Astrocyte (in vitro differentiated cells and primary cell): ENCODE results near the gene TMEM231. TPM values are rescaled to one million over a fixed set of nuclear protein-coding genes. Genes with fewer than 3 reads are reported as not detected.
"Not testable (repeated sequence)": the region's sequence is repeated elsewhere in the genome, so short reads cannot be mapped to it uniquely, and the experiment has no call there.

Experiments
- DNase-seq: peaks from one replicate; pipeline ENCODE4 v3.0.0-alpha.2; 2010; ENCODE audit warnings: low read depth
- FAIRE-seq: peaks from 2 replicates; lab custom pipeline; 2011; peaks lifted over from hg19 to GRCh38; lab: Jason Lieb, UNC
- H2AFZ ChIP-seq: 2 replicates; pipeline ENCODE4 v1.6.0; 2012; ENCODE audit warnings: low read depth, low read length, inconsistent platforms
- H3K27ac ChIP-seq: 2 replicates; pipeline ENCODE4 v1.5.1; 2011; ENCODE audit warnings: low read depth, low read length, inconsistent platforms
- H3K27me3 ChIP-seq: 2 replicates; pipeline ENCODE4 v1.6.0; 2011; ENCODE audit warnings: low read length, inconsistent platforms; ENCODE audit not compliant: insufficient read depth
- H3K36me3 ChIP-seq: 2 replicates; pipeline ENCODE4 v1.5.1; 2011; ENCODE audit warnings: low read length, inconsistent platforms; ENCODE audit not compliant: insufficient read depth
- H3K4me1 ChIP-seq: 2 replicates; pipeline ENCODE4 v1.5.1; 2011; ENCODE audit warnings: low read length, inconsistent platforms; ENCODE audit not compliant: insufficient read depth
- H3K4me2 ChIP-seq: 2 replicates; pipeline ENCODE4 v1.6.0; 2012; ENCODE audit warnings: low read length, inconsistent platforms
- H3K4me3 ChIP-seq: 2 replicates; pipeline ENCODE4 v1.5.1; 2011; ENCODE audit warnings: low read depth, mild to moderate bottlenecking, low read length, inconsistent platforms; ENCODE audit not compliant: insufficient read depth
- H3K79me2 ChIP-seq: 2 replicates; pipeline ENCODE4 v1.6.0; 2012; ENCODE audit warnings: mild to moderate bottlenecking, low read length, inconsistent platforms; ENCODE audit not compliant: insufficient read depth
- H3K9ac ChIP-seq: 2 replicates; pipeline ENCODE4 v1.6.0; 2012; ENCODE audit warnings: mild to moderate bottlenecking, low read length, inconsistent platforms
- H3K9me3 ChIP-seq: 2 replicates; pipeline ENCODE4 v1.5.1; 2012; ENCODE audit warnings: low read depth, mild to moderate bottlenecking, low read length, inconsistent platforms; ENCODE audit not compliant: insufficient read depth
- H4K20me1 ChIP-seq: 2 replicates; pipeline ENCODE4 v1.6.0; 2012; ENCODE audit warnings: low read length, inconsistent platforms; ENCODE audit not compliant: insufficient read depth
- H3K27ac Mint-ChIP-seq: one replicate; pipeline ENCODE4 v1.8.0; 2021; ENCODE audit warnings: mild to moderate bottlenecking, mixed read lengths; ENCODE audit not compliant: unreplicated experiment
- H3K27me3 Mint-ChIP-seq: one replicate; pipeline ENCODE4 v1.8.0; 2021; ENCODE audit warnings: low read depth, mixed read lengths; ENCODE audit not compliant: unreplicated experiment
- H3K36me3 Mint-ChIP-seq: one replicate; pipeline ENCODE4 v1.8.0; 2021; ENCODE audit warnings: low read depth, mixed read lengths; ENCODE audit not compliant: unreplicated experiment
- H3K4me1 Mint-ChIP-seq: one replicate; pipeline ENCODE4 v1.8.0; 2021; ENCODE audit warnings: low read depth, mixed read lengths; ENCODE audit not compliant: unreplicated experiment
- H3K4me3 Mint-ChIP-seq: one replicate; pipeline ENCODE4 v1.8.0; 2021; ENCODE audit warnings: mild to moderate bottlenecking, moderate library complexity, mixed read lengths; ENCODE audit not compliant: unreplicated experiment
- H3K9me3 Mint-ChIP-seq: one replicate; pipeline ENCODE4 v1.8.0; 2021; ENCODE audit warnings: mild to moderate bottlenecking, mixed read lengths; ENCODE audit not compliant: unreplicated experiment
- CTCF ChIP-seq: IDR thresholded peaks from 2 replicates; pipeline ENCODE4 v1.5.1; 2011; ENCODE audit warnings: low read depth, mild to moderate bottlenecking, inconsistent platforms, low read length, moderate library complexity; ENCODE audit not compliant: insufficient read depth
- EZH2 ChIP-seq: IDR thresholded peaks from 2 replicates; pipeline ENCODE4 v1.6.1; 2012; ENCODE audit warnings: mild to moderate bottlenecking, low read length, inconsistent platforms; ENCODE audit not compliant: insufficient read depth
- total RNA-seq: library from RNA; stranded (reverse); gene quantifications from 2 replicates; pipeline ENCODE4 v1.2.1, GENCODE V29; 2021

The TMEM231 gene
- total RNA-seq, 1 donor from 2014 or later = 10.5 TPM

GRCh38 chr16:75541236-75541635, 14.8 kb downstream of the TMEM231 start:
- no peak overlapping the region for H3K4me2 ChIP-seq
- no peaks in the 10 kb centered on the region for H3K9me3 ChIP-seq
- no peak overlapping the region for H3K9ac ChIP-seq
- Mint-ChIP-seq H3K36me3 (peaks cover 10% of the 10 kb centered on the region), H3K27me3 (peaks cover 1% of the 10 kb centered on the region), H3K4me3 (no peak overlapping the region), H3K9me3 (no peaks in the 10 kb centered on the region), H3K27ac (no peak overlapping the region), H3K4me1 (no peaks in the 10 kb centered on the region)
- no peak overlapping the region for H3K4me3 ChIP-seq
- no peaks in the 10 kb centered on the region for H3K79me2 ChIP-seq
- no peak for FAIRE-seq
- no peak for DNase-seq
- H3K27ac ChIP-seq = no peak overlapping the region
- H3K36me3 ChIP-seq = no peaks in the 10 kb centered on the region
- H3K27me3 ChIP-seq = no peaks in the 10 kb centered on the region
- no peaks in the 10 kb centered on the region for H4K20me1 ChIP-seq
- no peak overlapping the region for H2AFZ ChIP-seq
- H3K4me1 ChIP-seq = no peaks in the 10 kb centered on the region
- TF ChIP-seq EZH2 = no peak
- no peak for TF ChIP-seq CTCF

GRCh38 chr16:75538882-75539565, 17.0 kb downstream of the TMEM231 start:
- not testable (repeated sequence) for H3K4me3 Mint-ChIP-seq, H3K4me2 ChIP-seq, H3K27me3 Mint-ChIP-seq, H3K9ac ChIP-seq, H3K9me3 Mint-ChIP-seq, H3K27ac Mint-ChIP-seq, H3K4me1 ChIP-seq, H3K79me2 ChIP-seq, H3K27ac ChIP-seq, H3K4me3 ChIP-seq, H3K36me3 Mint-ChIP-seq, H3K4me1 Mint-ChIP-seq, FAIRE-seq, H2AFZ ChIP-seq, H3K36me3 ChIP-seq, H3K9me3 ChIP-seq, DNase-seq, H4K20me1 ChIP-seq, H3K27me3 ChIP-seq

- Histone ChIP-seq H3K79me2 (no peaks in the 10 kb centered on the region), H2AFZ (no peak overlapping the region), H3K9me3 (no peaks in the 10 kb centered on the region), H4K20me1 (no peaks in the 10 kb centered on the region), H3K27me3 (no peaks in the 10 kb centered on the region), H3K9ac (no peak overlapping the region), H3K36me3 (no peaks in the 10 kb centered on the region), H3K27ac (no peak overlapping the region), H3K4me1 (no peaks in the 10 kb centered on the region), H3K4me3 (no peak overlapping the region), H3K4me2 (no peak overlapping the region)
- Mint-ChIP-seq H3K27ac (no peak overlapping the region), H3K4me1 (no peaks in the 10 kb centered on the region), H3K27me3 (peaks cover 4% of the 10 kb centered on the region), H3K4me3 (no peak overlapping the region), H3K9me3 (no peaks in the 10 kb centered on the region), H3K36me3 (peaks cover 5% of the 10 kb centered on the region)
- no peak for DNase-seq
- no peak for FAIRE-seq
- TF ChIP-seq CTCF (no peak), EZH2 (no peak)
These were observed 18.3 kb downstream of the TMEM231 start for GRCh38 chr16:75537776-75538175.
